GM23338 (cell line): ENCODE measurements around the gene TBC1D12. TPM values are rescaled to one million over a fixed set of nuclear protein-coding genes. Genes with fewer than 3 reads are reported as not detected.

ENCODE experiments used
- ATAC-seq: fragments of 200-7000 bp; cut with Tn5 transposase; 3 replicates; pipeline ENCODE4 v1.9.1; 2020
- DNase-seq: peaks from one replicate; pipeline ENCODE4 v3.0.0-alpha.2; 2015; ENCODE audit warnings: low spot score
- H2AFZ ChIP-seq: fragments of 200-600 bp; sonication (generic); 2 replicates; pipeline ENCODE4 v1.8.0; 2016; ENCODE audit warnings: antibody characterized with exemption, mild to moderate bottlenecking, moderate library complexity
- H3F3A ChIP-seq: fragments of 200-600 bp; sonication (generic); replicated peaks from 2 replicates; pipeline ENCODE4 v1.8.0; 2017; ENCODE audit warnings: antibody characterized with exemption, mixed run types, low read depth
- H3K27ac ChIP-seq: fragments of 200-600 bp; sonication (generic); 2 replicates; pipeline ENCODE4 v1.6.1; 2016; ENCODE audit warnings: low read depth
- H3K27me3 ChIP-seq: fragments of 200-600 bp; sonication (generic); 2 replicates; pipeline ENCODE4 v1.8.0; 2016; ENCODE audit warnings: mild to moderate bottlenecking, mixed run types, moderate library complexity; ENCODE audit not compliant: insufficient read depth
- H3K36me3 ChIP-seq: fragments of 200-600 bp; sonication (generic); 2 replicates; pipeline ENCODE4 v1.8.0; 2016; ENCODE audit warnings: mild to moderate bottlenecking; ENCODE audit not compliant: insufficient read depth
- H3K4me1 ChIP-seq: fragments of 200-600 bp; sonication (generic); 2 replicates; pipeline ENCODE4 v1.8.0; 2016; ENCODE audit warnings: mild to moderate bottlenecking, moderate library complexity; ENCODE audit not compliant: insufficient read depth
- H3K4me2 ChIP-seq: fragments of 200-600 bp; sonication (generic); 2 replicates; pipeline ENCODE4 v1.7.1; 2017; ENCODE audit warnings: mixed run types
- H3K4me3 ChIP-seq: fragments of 200-600 bp; sonication (generic); 2 replicates; pipeline ENCODE4 v1.6.1; 2016; ENCODE audit warnings: mixed run types
- H3K79me2 ChIP-seq: fragments of 200-600 bp; sonication (generic); replicated peaks from 2 replicates; pipeline ENCODE4 v1.8.0; 2017; ENCODE audit warnings: mild to moderate bottlenecking; ENCODE audit not compliant: insufficient read depth
- H3K9me2 ChIP-seq: fragments of 200-600 bp; sonication (generic); 2 replicates; pipeline ENCODE4 v1.8.0; 2017; ENCODE audit not compliant: insufficient read depth
- H4K20me1 ChIP-seq: fragments of 200-600 bp; sonication (generic); replicated peaks from 2 replicates; pipeline ENCODE4 v1.8.0; 2017; ENCODE audit warnings: mild to moderate bottlenecking; ENCODE audit not compliant: insufficient read depth
- H3K27ac Mint-ChIP-seq: 2 replicates; pipeline ENCODE4 v1.8.0; 2020; ENCODE audit warnings: inconsistent platforms, mild to moderate bottlenecking, moderate library complexity, mixed read lengths
- H3K27me3 Mint-ChIP-seq: 3 replicates; pipeline ENCODE4 v1.8.0; 2022; ENCODE audit warnings: low read depth, mild to moderate bottlenecking, moderate library complexity, mixed read lengths, inconsistent platforms; ENCODE audit not compliant: insufficient read depth, poor library complexity
- H3K36me3 Mint-ChIP-seq: 3 replicates; pipeline ENCODE4 v1.8.0; 2021; ENCODE audit warnings: low read depth, mild to moderate bottlenecking, inconsistent platforms, moderate library complexity, mixed read lengths
- H3K4me1 Mint-ChIP-seq: 3 replicates; pipeline ENCODE4 v1.8.0; 2020; ENCODE audit warnings: mild to moderate bottlenecking, inconsistent platforms, mixed read lengths
- H3K4me3 Mint-ChIP-seq: 3 replicates; pipeline ENCODE4 v1.8.0; 2021; ENCODE audit warnings: moderate library complexity, mild to moderate bottlenecking, inconsistent platforms, mixed read lengths
- H3K9me3 Mint-ChIP-seq: 3 replicates; pipeline ENCODE4 v1.8.0; 2020; ENCODE audit warnings: moderate library complexity, mild to moderate bottlenecking, inconsistent platforms, mixed read lengths
- CREB1 ChIP-seq: fragments of 250-450 bp; sonication (Bioruptor Pico); IDR thresholded peaks from 2 replicates; pipeline ENCODE4 v1.5.0; 2020; ENCODE audit warnings: low read depth, mild to moderate bottlenecking, moderate library complexity
- CTCF ChIP-seq, 2 experiments: fragments of 200-600 bp in 1 of 2; sonication (generic) in 1 of 2; conservative IDR thresholded peaks; 2 replicates each; pipeline versions ENCODE4 v1.5.1 to v1.6.1; 2016 to 2017; ENCODE audit warnings: antibody characterized with exemption in 2 of 2, low read depth in 2 of 2, mild to moderate bottlenecking in 2 of 2, moderate library complexity in 1 of 2
- EZH2phosphoT487 ChIP-seq: fragments of 200-600 bp; sonication (generic); IDR thresholded peaks from one replicate; pipeline ENCODE4 v1.8.1; 2018; ENCODE audit warnings: antibody characterized with exemption; ENCODE audit not compliant: unreplicated experiment
- JUNB ChIP-seq: IDR thresholded peaks from one replicate; pipeline ENCODE4 v1.6.1; 2016; ENCODE audit warnings: antibody characterized with exemption; ENCODE audit not compliant: unreplicated experiment
- NANOG ChIP-seq: IDR thresholded peaks from 2 replicates; pipeline ENCODE4 v1.6.1; 2016; ENCODE audit warnings: antibody characterized with exemption, borderline replicate concordance
- POLR2AphosphoS5 ChIP-seq: IDR thresholded peaks from 2 replicates; pipeline ENCODE4 v1.6.1; 2016; ENCODE audit warnings: antibody characterized with exemption, low read depth
- STAT1 ChIP-seq: IDR thresholded peaks from one replicate; pipeline ENCODE4 v1.6.1; 2016; ENCODE audit warnings: antibody characterized with exemption; ENCODE audit not compliant: unreplicated experiment
- ZNF114 ChIP-seq: fragments of 250-450 bp; sonication (Bioruptor Pico); IDR thresholded peaks from 2 replicates; pipeline ENCODE4 v1.5.0; 2020; ENCODE audit warnings: mild to moderate bottlenecking, moderate library complexity
- ZNF331 ChIP-seq: fragments of 250-450 bp; sonication (Bioruptor Pico); IDR thresholded peaks from 2 replicates; pipeline ENCODE4 v1.5.0; 2020; ENCODE audit warnings: low read depth, mild to moderate bottlenecking, moderate library complexity
- ZNF462 ChIP-seq: fragments of 250-450 bp; sonication (Bioruptor Pico); IDR thresholded peaks from 2 replicates; pipeline ENCODE4 v1.5.0; 2020; ENCODE audit warnings: mild to moderate bottlenecking, moderate library complexity
- polyA plus RNA-seq: library from polyadenylated mRNA; unstranded; fragments of >200 nt; fragmentation: Nextera tagmentation; extraction: Ambion mirVana; gene quantifications from 2 replicates; pipeline ENCODE4 v1.2.1, GENCODE V29; 2016
- total RNA-seq: library from RNA; depleted of rRNA; stranded (reverse); fragments of >200 nt; shearing (Covaris generic); gene quantifications from 2 replicates; pipeline ENCODE4 v1.2.3, GENCODE V29; 2014
- TF ChIP-seq, protein P1 (sequence below): IDR thresholded peaks from 2 replicates; pipeline ENCODE4 v1.6.1; 2016; ENCODE audit warnings: antibody characterized with exemption

TBC1D12 gene
- total and polyA plus RNA-seq, 2 experiments from 2014 or later, result 2.3 to 3.6 TPM

GRCh38 chr10:94430701-94431100 is 28.4 kb downstream of the TBC1D12 start:
- Histone ChIP-seq H3K4me2 (no peak overlapping the region), H3K36me3 (no peaks in the 10 kb centered on the region), H3K27ac (no peak overlapping the region), H3K4me1 (no peaks in the 10 kb centered on the region), H3K79me2 (no peaks in the 10 kb centered on the region), H3F3A (no peaks in the 10 kb centered on the region), H3K9me2 (no peaks in the 10 kb centered on the region), H2AFZ (no peak overlapping the region), H3K27me3 (no peaks in the 10 kb centered on the region), H3K4me3 (no peak overlapping the region), H4K20me1 (no peaks in the 10 kb centered on the region)
- H3K27me3 Mint-ChIP-seq, result no peaks in the 10 kb centered on the region
- H3K4me3 Mint-ChIP-seq, result no peak overlapping the region
- no peak for ATAC-seq
- H3K27ac Mint-ChIP-seq, result no peak overlapping the region
- 0 out of 3 replicates have a peak, but pooled peaks cover 6% of the 10 kb centered on the region for H3K4me1 Mint-ChIP-seq
- no peaks in the 10 kb centered on the region for H3K36me3 Mint-ChIP-seq
- DNase-seq, result no peak
- H3K9me3 Mint-ChIP-seq, result peaks cover 11% of the 10 kb centered on the region; the same call in 2 of the 3 replicates
- TF ChIP-seq JUNB (no peak), POLR2AphosphoS5 (no peak), NANOG (no peak), ZNF114 (CRISPR knock-in tag) (no peak), ZNF462 (CRISPR knock-in tag) (no peak), CREB1 (CRISPR knock-in tag) (no peak), ZNF331 (no peak), EZH2phosphoT487 (no peak), CTCF (conservative IDR thresholded peaks at IDR 0.05; ENCODE audit: low read depth in 2 of 2) (no peak), STAT1 (no peak)
- TF ChIP-seq, protein P1, sequence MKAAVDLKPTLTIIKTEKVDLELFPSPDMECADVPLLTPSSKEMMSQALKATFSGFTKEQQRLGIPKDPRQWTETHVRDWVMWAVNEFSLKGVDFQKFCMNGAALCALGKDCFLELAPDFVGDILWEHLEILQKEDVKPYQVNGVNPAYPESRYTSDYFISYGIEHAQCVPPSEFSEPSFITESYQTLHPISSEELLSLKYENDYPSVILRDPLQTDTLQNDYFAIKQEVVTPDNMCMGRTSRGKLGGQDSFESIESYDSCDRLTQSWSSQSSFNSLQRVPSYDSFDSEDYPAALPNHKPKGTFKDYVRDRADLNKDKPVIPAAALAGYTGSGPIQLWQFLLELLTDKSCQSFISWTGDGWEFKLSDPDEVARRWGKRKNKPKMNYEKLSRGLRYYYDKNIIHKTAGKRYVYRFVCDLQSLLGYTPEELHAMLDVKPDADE, result no peak
